Astrocyte of the hippocampus (primary cell): ENCODE data around the gene OR7C1.
"Not testable (repeated sequence)": the region's sequence is repeated elsewhere in the genome, so short reads cannot be mapped to it uniquely, and the experiment has no call there.

ENCODE experiments used
- DNase-seq: peaks from one replicate; pipeline ENCODE4 v3.0.0; 2011; ENCODE audit warnings: low read depth, low spot score

The OR7C1 gene

GRCh38 chr19:14767466-14767971 is 67.5 kb downstream of the OR7C1 start:
- DNase-seq, result no peak

- DNase-seq, result not testable (repeated sequence)
Measured at GRCh38 chr19:14765841-14766240, 69.1 kb downstream of the OR7C1 start.

- DNase-seq, result not testable (repeated sequence)
Measured at GRCh38 chr19:14765403-14765802, 69.6 kb downstream of the OR7C1 start.

- no peak for DNase-seq
Measured at GRCh38 chr19:14764401-14764800, 70.6 kb downstream of the OR7C1 start.

- DNase-seq, result no peak
Measured at GRCh38 chr19:14763497-14764145, 71.4 kb downstream of the OR7C1 start.

- no peak for DNase-seq
Measured at GRCh38 chr19:14762111-14762510, 72.9 kb downstream of the OR7C1 start.

GRCh38 chr19:14761607-14762006 is 73.4 kb downstream of the OR7C1 start:
- no peak for DNase-seq

- DNase-seq, result no peak
Measured at GRCh38 chr19:14758816-14759215, 76.2 kb downstream of the OR7C1 start.

- no peak for DNase-seq
Measured at GRCh38 chr19:14748601-14749000, 86.4 kb downstream of the OR7C1 start.
